ENCODE data around the gene RBM43. TPM values are rescaled to one million over a fixed set of nuclear protein-coding genes. Genes with fewer than 3 reads are reported as not detected.

RBM43 gene
- total RNA-seq, 1 experiment from 2014 or later = 1.8 TPM

- no peak overlapping the region for H2BK5ac ChIP-seq (ENCODE audit: insufficient read length, low read length)
- no peaks in the 10 kb centered on the region; the same call in 1 of the 2 replicates for H3K4me1 ChIP-seq (ENCODE audit: insufficient read depth, low read length)
- no peaks in the 10 kb centered on the region for H3K23me2 ChIP-seq (ENCODE audit: insufficient read length, low read depth, low read length, poor library complexity, severe bottlenecking)
- H3K79me1 ChIP-seq (ENCODE audit: insufficient read depth, low read depth, low read length, poor library complexity, severe bottlenecking) = no peaks in the 10 kb centered on the region
- no peaks in the 10 kb centered on the region for H3K79me2 ChIP-seq (ENCODE audit: insufficient read depth, low read length)
- no peak overlapping the region for H3K4ac ChIP-seq (ENCODE audit: low read depth, low read length)
- no peak overlapping the region for H4K8ac ChIP-seq (replicated peaks; ENCODE audit: insufficient read length, low read depth, low read length)
- no peak for TF ChIP-seq CTCF (conservative IDR thresholded peaks at IDR 0.05)
- H4K5ac ChIP-seq (ENCODE audit: insufficient read length, low read depth, low read length) = no peak overlapping the region
- Mint-ChIP-seq H3K36me3 (ENCODE audit: insufficient read depth in 1 of 3, low read depth in 3 of 3) (peaks cover 3 to 9% (median 4%) of the 10 kb centered on the region in 3 experiments; a peak in 5 of 7 replicates), H3K4me3 (no peak overlapping the region), H3K9me3 (peaks cover 0 to 2% of the 10 kb centered on the region in 2 experiments; a peak in 1 of 5 replicates), H3K4me1 (peaks cover 19 to 24% of the 10 kb centered on the region in 2 experiments), H3K27ac (no peak overlapping the region), H3K27me3 (ENCODE audit: low read depth) (peaks cover 3% of the 10 kb centered on the region; the same call in 1 of the 2 replicates)
- H3K23ac ChIP-seq (ENCODE audit: insufficient read length, low read depth, low read length) = no peak overlapping the region
- H2BK12ac ChIP-seq (ENCODE audit: insufficient read length, low read depth, low read length) = no peak overlapping the region
- no peak overlapping the region for H2BK15ac ChIP-seq (ENCODE audit: low read depth, low read length)
- no peaks in the 10 kb centered on the region for H3K9me3 ChIP-seq (ENCODE audit: control insufficient read depth, low read depth, low read length)
- no peak overlapping the region for H3K56ac ChIP-seq (ENCODE audit: insufficient read length, low read depth, low read length)
- H3K14ac ChIP-seq (ENCODE audit: insufficient read depth, low read length) = no peak overlapping the region
- WGBS (ENCODE audit: extremely low coverage, insufficient read length, low lambda C conversion rate) = no CpG with 5 or more reads among the region's 3 CpGs
- H4K91ac ChIP-seq (ENCODE audit: insufficient read length, low read depth, low read length) = no peak overlapping the region
- H2AK5ac ChIP-seq (ENCODE audit: insufficient read length, low read length) = no peak overlapping the region
- no peak overlapping the region for H2AFZ ChIP-seq (ENCODE audit: low read length)
- H3T11ph ChIP-seq (ENCODE audit: low read length) = no peak overlapping the region
- no peak overlapping the region for H3K4me2 ChIP-seq (ENCODE audit: insufficient read depth, insufficient read length, low read length)
- no peak for DNase-seq
- H3K9ac ChIP-seq (ENCODE audit: extremely low read depth, insufficient read length, low read length) = no peak overlapping the region
- H3K18ac ChIP-seq (ENCODE audit: insufficient read length, low read depth, low read length) = no peak overlapping the region
- no peak overlapping the region for H3K27ac ChIP-seq (ENCODE audit: insufficient read length, low read depth, low read length)
- no peak overlapping the region for H2BK20ac ChIP-seq (ENCODE audit: low read depth, low read length, poor library complexity, severe bottlenecking)
- no peaks in the 10 kb centered on the region for H4K20me1 ChIP-seq (ENCODE audit: control insufficient read depth, insufficient read depth, insufficient read length)
- H3K27me3 ChIP-seq (ENCODE audit: insufficient read depth, low read length) = no peaks in the 10 kb centered on the region
- no peak overlapping the region for H2BK120ac ChIP-seq (ENCODE audit: low read depth, low read length, poor library complexity, severe bottlenecking)
Observed at GRCh38 chr2:151258121-151258520, 3.5 kb downstream of the RBM43 start.
